Smooth muscle cell (in vitro differentiated cells): Measurements from ENCODE around the gene UBE2C. TPM values are rescaled to one million over a fixed set of nuclear protein-coding genes. Genes with fewer than 3 reads are reported as not detected.

Source experiments
- DNase-seq: peaks from one replicate; lab custom pipeline; 2025; ENCODE audit not compliant: unreplicated experiment; lab: John Stamatoyannopoulos, UW
- H2AFZ ChIP-seq: fragments of 200-600 bp; sonication (generic); 2 replicates; pipeline ENCODE4 v1.6.0; 2016; ENCODE audit warnings: antibody characterized with exemption, low read depth, mild to moderate bottlenecking
- H3F3A ChIP-seq: fragments of 200-600 bp; sonication (generic); 2 replicates; pipeline ENCODE4 v1.6.0; 2017; ENCODE audit warnings: antibody characterized with exemption, low read depth
- H3K27ac ChIP-seq: fragments of 200-600 bp; sonication (generic); 2 replicates; pipeline ENCODE4 v1.5.1; 2016; ENCODE audit warnings: low read depth, mild to moderate bottlenecking
- H3K27me3 ChIP-seq: fragments of 200-600 bp; sonication (generic); 2 replicates; pipeline ENCODE4 v1.6.1; 2016; ENCODE audit warnings: low read depth, mild to moderate bottlenecking
- H3K36me3 ChIP-seq: fragments of 200-600 bp; sonication (generic); 2 replicates; pipeline ENCODE4 v1.5.1; 2016; ENCODE audit warnings: low read depth
- H3K4me1 ChIP-seq: fragments of 200-600 bp; sonication (generic); 2 replicates; pipeline ENCODE4 v1.5.1; 2016; ENCODE audit warnings: low read depth
- H3K4me2 ChIP-seq: fragments of 200-600 bp; sonication (generic); 2 replicates; pipeline ENCODE4 v1.6.0; 2016; ENCODE audit warnings: mild to moderate bottlenecking
- H3K4me3 ChIP-seq: fragments of 200-600 bp; sonication (generic); 2 replicates; pipeline ENCODE4 v1.5.1; 2016; ENCODE audit warnings: mild to moderate bottlenecking
- H3K79me2 ChIP-seq: fragments of 200-600 bp; sonication (generic); 2 replicates; pipeline ENCODE4 v1.6.0; 2016; ENCODE audit warnings: low read depth, mild to moderate bottlenecking
- H3K9ac ChIP-seq: fragments of 200-600 bp; sonication (generic); 2 replicates; pipeline ENCODE4 v1.6.0; 2016; ENCODE audit warnings: low read depth
- H3K9me3 ChIP-seq: fragments of 200-600 bp; sonication (generic); replicated peaks from 2 replicates; pipeline ENCODE4 v1.5.1; 2016; ENCODE audit warnings: low read depth
- H4K20me1 ChIP-seq: fragments of 200-600 bp; sonication (generic); 2 replicates; pipeline ENCODE4 v1.6.0; 2016; ENCODE audit warnings: low read depth
- CTCF ChIP-seq: fragments of 200-600 bp; sonication (generic); IDR thresholded peaks from 2 replicates; pipeline ENCODE4 v1.5.1; 2017; ENCODE audit warnings: borderline replicate concordance, mild to moderate bottlenecking, antibody characterized with exemption; ENCODE audit not compliant: insufficient read depth, poor library complexity, severe bottlenecking
- WGBS: methylation state at CpG from one replicate; pipeline ENCODE4 v1.1.7; 2016; ENCODE audit warnings: low lambda C conversion rate; 5-methylcytosine and 5-hydroxymethylcytosine counted together
- polyA plus RNA-seq: library from polyadenylated mRNA; unstranded; fragments of >200 nt; fragmentation: Nextera tagmentation; extraction: Ambion mirVana; gene quantifications from 2 replicates; pipeline ENCODE4 v1.2.1, GENCODE V29; 2016
- total RNA-seq: library from RNA; depleted of rRNA; stranded (reverse); fragments of >200 nt; gene quantifications from 2 replicates; pipeline ENCODE4 v1.2.3, GENCODE V29; 2014

UBE2C gene
- total and polyA plus RNA-seq, 2 experiments from 2014 or later, result 35.1 to 66.5 TPM

GRCh38 chr20:45817376-45818194 lies 5.1 kb downstream of the UBE2C start:
- H3F3A ChIP-seq, result peaks cover 21% of the 10 kb centered on the region
- peaks cover 23% of the 10 kb centered on the region for H3K79me2 ChIP-seq
- no peak for TF ChIP-seq CTCF
- H2AFZ ChIP-seq, result no peak overlapping the region
- no peaks in the 10 kb centered on the region for H3K9me3 ChIP-seq
- H3K4me2 ChIP-seq, result peak overlapping the region; percentile 47
- no peaks in the 10 kb centered on the region for H3K4me1 ChIP-seq
- peak overlapping the region; percentile 62 for H3K27ac ChIP-seq
- H3K36me3 ChIP-seq, result no peaks in the 10 kb centered on the region
- H4K20me1 ChIP-seq, result no peaks in the 10 kb centered on the region
- H3K4me3 ChIP-seq, result no peak overlapping the region
- H3K9ac ChIP-seq, result peak overlapping the region; percentile 60
- 54% methylated on average over 9 of the region's 9 CpGs for WGBS
- DNase-seq, result no peak
- H3K27me3 ChIP-seq, result no peaks in the 10 kb centered on the region

GRCh38 chr20:45818239-45818638 lies 5.8 kb downstream of the UBE2C start:
- H3K27ac ChIP-seq, result peak overlapping the region; percentile 62
- no peaks in the 10 kb centered on the region for H3K9me3 ChIP-seq
- peaks cover 17% of the 10 kb centered on the region for H3K79me2 ChIP-seq
- WGBS, result 77% methylated on average over 3 of the region's 3 CpGs
- DNase-seq, result no peak
- H2AFZ ChIP-seq, result no peak overlapping the region
- no peaks in the 10 kb centered on the region for H3K4me1 ChIP-seq
- H3K27me3 ChIP-seq, result peaks cover 4% of the 10 kb centered on the region
- no peaks in the 10 kb centered on the region for H4K20me1 ChIP-seq
- no peak overlapping the region for H3K4me3 ChIP-seq
- H3K36me3 ChIP-seq, result no peaks in the 10 kb centered on the region
- peak overlapping the region; percentile 47 for H3K4me2 ChIP-seq
- TF ChIP-seq CTCF, result no peak
- H3F3A ChIP-seq, result peaks cover 21% of the 10 kb centered on the region
- H3K9ac ChIP-seq, result no peak overlapping the region

GRCh38 chr20:45819466-45819865 lies 7.0 kb downstream of the UBE2C start:
- Histone ChIP-seq H4K20me1 (no peaks in the 10 kb centered on the region), H3K4me3 (no peak overlapping the region), H3K27me3 (peaks cover 6% of the 10 kb centered on the region), H3K27ac (no peak overlapping the region), H3K36me3 (no peaks in the 10 kb centered on the region), H3K79me2 (peaks cover 5% of the 10 kb centered on the region), H3K4me2 (no peak overlapping the region), H3F3A (peaks cover 21% of the 10 kb centered on the region), H3K9me3 (no peaks in the 10 kb centered on the region), H3K9ac (no peak overlapping the region), H3K4me1 (no peaks in the 10 kb centered on the region), H2AFZ (no peak overlapping the region)
- TF ChIP-seq CTCF, result no peak
- WGBS, result 75% methylated on average over 4 of the region's 4 CpGs
- DNase-seq, result no peak

- Histone ChIP-seq H3K4me1 (peaks cover 8% of the 10 kb centered on the region), H3K36me3 (no peaks in the 10 kb centered on the region), H3K9ac (no peak overlapping the region), H3K9me3 (no peaks in the 10 kb centered on the region), H2AFZ (no peak overlapping the region), H3F3A (peaks cover 17% of the 10 kb centered on the region), H3K79me2 (no peaks in the 10 kb centered on the region), H3K4me3 (no peak overlapping the region), H3K27me3 (peaks cover 6% of the 10 kb centered on the region), H4K20me1 (no peaks in the 10 kb centered on the region), H3K27ac (no peak overlapping the region), H3K4me2 (no peak overlapping the region)
- WGBS, result 89% methylated on average over 2 of the region's 2 CpGs
- no peak for TF ChIP-seq CTCF
- no peak for DNase-seq
Observed at GRCh38 chr20:45821947-45822346, 9.5 kb downstream of the UBE2C start.
